ENCODE data around the gene VPS52. TPM values are rescaled to one million over a fixed set of nuclear protein-coding genes. Genes with fewer than 3 reads are reported as not detected.

VPS52 gene
- total RNA-seq, 1 experiment from 2014 or later: 47.8 TPM

- CTCF ChIA-PET: interaction anchor here (0.7 to 1.5 kb wide), 2 partner anchors 49 to 76 kb away, joined by 4 to 5 read pairs; no protein-coding TSS in a partner anchor
- peak; percentile 83 for DNase-seq (ENCODE audit: unreplicated experiment)
- intact Hi-C loops (cut with micrococcal nuclease): no loop called here
- Mint-ChIP-seq H3K36me3 (ENCODE audit: insufficient read depth, unreplicated experiment) (peaks cover 81% of the 10 kb centered on the region), H3K4me1 (ENCODE audit: insufficient read depth, unreplicated experiment) (peaks cover 43% of the 10 kb centered on the region), H3K9me3 (ENCODE audit: unreplicated experiment) (no peaks in the 10 kb centered on the region), H3K4me3 (ENCODE audit: unreplicated experiment) (peak overlapping the region; percentile 96), H3K27me3 (ENCODE audit: insufficient read depth, unreplicated experiment) (no peaks in the 10 kb centered on the region), H3K27ac (ENCODE audit: low read depth, unreplicated experiment) (peak overlapping the region; percentile 99)
- no peak for TF ChIP-seq CTCF (IDR thresholded peaks at IDR 0.05; ENCODE audit: unreplicated experiment)
- POLR2A ChIA-PET: no interaction called here
- BruUV-seq (replicated peaks): no TSS peak
Observed at GRCh38 chr6:33314515-33314942, 42.9 kb upstream of the VPS52 start.

- ChIA-PET POLR2A (interaction anchor here (0.5 to 4.3 kb wide), 12 partner anchors 16 to 1480 kb away, joined by 3 to 84 read pairs (median 8); partner anchors contain the start of genes PFDN6, RGL2, RPS18 and VPS52), CTCF (interaction anchor here (0.6 to 1.1 kb wide), 3 partner anchors 14 to 267 kb away, joined by 3 to 5 read pairs (median 3); no protein-coding TSS in a partner anchor)
- H3K4me3 Mint-ChIP-seq (ENCODE audit: unreplicated experiment): peak within 1 kb of the TSS; percentile 96
- peaks cover 81% of the 10 kb centered on the region for H3K36me3 Mint-ChIP-seq (ENCODE audit: insufficient read depth, unreplicated experiment)
- peak; percentile 74 for DNase-seq (ENCODE audit: unreplicated experiment)
- intact Hi-C loops (cut with micrococcal nuclease): no loop called here
- no peaks in the 10 kb centered on the region for H3K9me3 Mint-ChIP-seq (ENCODE audit: unreplicated experiment)
- BruUV-seq (replicated peaks): TSS peak; percentile 49
- H3K4me1 Mint-ChIP-seq (ENCODE audit: insufficient read depth, unreplicated experiment): peaks cover 37% of the 10 kb centered on the region
- no peak for TF ChIP-seq CTCF (IDR thresholded peaks at IDR 0.05; ENCODE audit: unreplicated experiment)
- no peaks in the 10 kb centered on the region for H3K27me3 Mint-ChIP-seq (ENCODE audit: insufficient read depth, unreplicated experiment)
- peak within 1 kb of the TSS; percentile 99 for H3K27ac Mint-ChIP-seq (ENCODE audit: low read depth, unreplicated experiment)
Observed at GRCh38 chr6:33313709-33314514, 42.2 kb upstream of the VPS52 start, which contains the start of gene TAPBP. TAPBP (minus strand) TSS chr6:33314078; CDS start chr6:33314041, 37 bp downstream.

GRCh38 chr6:33313105-33313708, 41.5 kb upstream of the VPS52 start:
- Mint-ChIP-seq H3K4me3 (ENCODE audit: unreplicated experiment) (peak overlapping the region; percentile 96), H3K36me3 (ENCODE audit: insufficient read depth, unreplicated experiment) (peaks cover 81% of the 10 kb centered on the region), H3K27me3 (ENCODE audit: insufficient read depth, unreplicated experiment) (no peaks in the 10 kb centered on the region), H3K27ac (ENCODE audit: low read depth, unreplicated experiment) (peak overlapping the region; percentile 99), H3K9me3 (ENCODE audit: unreplicated experiment) (no peaks in the 10 kb centered on the region), H3K4me1 (ENCODE audit: insufficient read depth, unreplicated experiment) (peaks cover 31% of the 10 kb centered on the region)
- ChIA-PET POLR2A (interaction anchor here (0.5 to 4.3 kb wide), 20 partner anchors 12 to 1655 kb away, joined by 3 to 84 read pairs (median 5); partner anchors contain the start of genes B3GALT4, PFDN6, RGL2 and RPS18), CTCF (interaction anchor here (0.6 to 3.1 kb wide), 6 partner anchors 12 to 267 kb away, joined by 3 to 18 read pairs (median 6); partner anchors contain the start of gene RGL2)
- intact Hi-C loops (cut with micrococcal nuclease): no loop called here
- DNase-seq (ENCODE audit: unreplicated experiment): peak; percentile 30
- no peak for TF ChIP-seq CTCF (IDR thresholded peaks at IDR 0.05; ENCODE audit: unreplicated experiment)
- BruUV-seq (replicated peaks): TSS peak; percentile 24
